ENCODE data around the gene GTSF1L.
A peak's percentile ranks its signal among the peaks of the same experiment; 100 is the strongest.
"Not testable (repeated sequence)": the region's sequence is repeated elsewhere in the genome, so short reads cannot be mapped to it uniquely, and the experiment has no call there.

Gene GTSF1L

DNA sequence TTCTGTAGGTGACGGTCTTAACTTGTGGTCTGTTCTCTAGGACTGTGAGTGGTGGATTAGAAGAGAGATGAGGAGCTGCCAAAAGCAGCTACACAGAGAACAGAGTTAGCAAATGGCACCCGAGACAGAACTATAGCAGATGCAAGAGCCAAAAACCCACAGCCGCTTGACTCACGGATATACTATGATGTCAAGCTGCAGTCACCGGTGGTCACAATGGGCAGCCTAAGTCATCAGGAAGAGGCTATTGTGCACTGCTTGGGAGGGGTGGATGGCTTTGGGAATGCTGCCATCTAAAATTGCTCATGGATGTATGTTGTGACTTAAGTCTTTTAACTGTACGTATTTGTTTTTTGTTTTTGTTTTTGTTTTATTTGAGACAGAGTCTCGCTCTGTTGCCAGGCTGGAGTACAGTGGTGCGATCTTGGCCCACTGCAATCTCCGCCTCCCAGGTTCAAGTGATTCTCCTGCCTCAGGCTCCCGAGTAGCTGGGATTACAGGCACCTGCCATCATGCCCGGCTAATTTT is at the start of gene GTSF1L:
TSS of gene GTSF1L (minus strand) at position 192 of the 528 bp plus-strand sequence. CDS start 308 bp downstream, outside the sequence.
- no peak for DNase-seq

DNA sequence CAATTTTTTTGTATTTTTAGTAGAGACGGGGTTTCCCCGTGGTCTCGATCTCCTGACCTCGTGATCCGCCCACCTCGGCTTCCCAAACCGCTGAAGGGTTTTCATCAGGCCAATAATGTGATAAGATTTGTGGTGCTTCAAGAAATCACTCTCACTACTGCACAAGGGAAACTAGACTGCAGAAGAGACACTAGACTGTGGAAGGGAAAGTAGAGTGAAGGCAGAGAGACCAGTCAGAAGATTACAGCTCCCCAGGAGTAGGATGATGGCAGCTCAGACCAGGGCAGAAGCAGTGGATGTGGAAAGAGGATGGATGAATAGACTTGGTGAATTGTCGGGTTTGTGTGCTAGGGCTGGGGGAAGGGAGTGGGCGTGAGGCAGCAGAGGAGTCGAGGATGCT is 48.0 kb upstream of the GTSF1L start:
- peak; percentile 47 for DNase-seq

DNA sequence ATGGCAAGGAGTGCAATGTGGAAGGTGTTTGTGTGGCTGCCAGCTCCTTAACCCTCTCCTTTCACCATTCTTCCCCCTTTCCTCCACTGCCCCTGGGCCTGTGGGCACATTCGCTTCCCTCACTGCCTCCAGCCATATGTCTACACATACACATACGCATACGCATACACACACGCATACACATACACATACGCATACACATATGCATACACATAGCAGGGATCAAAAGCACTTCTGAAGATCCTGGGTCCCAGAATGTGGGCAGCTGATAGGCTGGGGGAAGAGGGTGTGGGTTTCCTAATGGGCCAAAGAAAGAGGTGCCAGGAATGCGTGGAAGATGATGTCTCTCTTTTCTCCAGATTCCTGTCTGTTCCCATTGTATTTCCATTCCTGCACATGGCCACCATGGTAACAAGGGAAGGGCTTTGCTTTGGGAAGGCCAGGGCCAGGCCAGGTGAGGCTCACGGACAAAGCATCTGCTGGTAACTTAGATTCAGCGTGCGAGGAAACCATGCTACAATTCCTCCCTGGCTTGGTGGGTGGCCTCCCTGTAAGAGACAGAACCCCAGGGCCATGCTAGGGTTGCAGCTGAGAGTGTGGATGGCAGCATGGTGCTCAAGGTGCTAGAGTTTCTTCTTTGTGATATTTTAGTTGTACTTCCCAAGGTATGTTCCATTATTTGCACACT is 44.8 kb upstream of the GTSF1L start:
- DNase-seq = no peak

DNA sequence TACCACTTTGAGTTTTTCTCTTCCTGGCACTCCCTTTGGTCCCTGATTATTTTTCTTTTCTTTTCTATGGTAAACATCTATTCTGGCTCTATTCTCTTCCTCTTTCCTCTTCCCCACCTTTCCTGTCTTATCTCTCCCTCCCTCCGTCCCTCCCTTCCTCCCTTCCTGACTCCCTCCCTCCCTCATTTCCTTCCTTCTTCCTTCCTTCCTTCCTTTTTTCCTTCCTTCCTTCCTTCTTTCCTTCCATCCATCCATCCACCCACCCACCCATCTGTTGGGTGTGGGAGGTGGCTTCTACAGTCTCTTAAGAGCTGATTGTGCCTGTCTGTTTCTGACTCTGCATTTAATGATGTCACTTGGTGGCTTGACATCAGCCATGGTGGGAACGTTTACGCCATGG is 43.5 kb upstream of the GTSF1L start:
- no peak for DNase-seq

DNA sequence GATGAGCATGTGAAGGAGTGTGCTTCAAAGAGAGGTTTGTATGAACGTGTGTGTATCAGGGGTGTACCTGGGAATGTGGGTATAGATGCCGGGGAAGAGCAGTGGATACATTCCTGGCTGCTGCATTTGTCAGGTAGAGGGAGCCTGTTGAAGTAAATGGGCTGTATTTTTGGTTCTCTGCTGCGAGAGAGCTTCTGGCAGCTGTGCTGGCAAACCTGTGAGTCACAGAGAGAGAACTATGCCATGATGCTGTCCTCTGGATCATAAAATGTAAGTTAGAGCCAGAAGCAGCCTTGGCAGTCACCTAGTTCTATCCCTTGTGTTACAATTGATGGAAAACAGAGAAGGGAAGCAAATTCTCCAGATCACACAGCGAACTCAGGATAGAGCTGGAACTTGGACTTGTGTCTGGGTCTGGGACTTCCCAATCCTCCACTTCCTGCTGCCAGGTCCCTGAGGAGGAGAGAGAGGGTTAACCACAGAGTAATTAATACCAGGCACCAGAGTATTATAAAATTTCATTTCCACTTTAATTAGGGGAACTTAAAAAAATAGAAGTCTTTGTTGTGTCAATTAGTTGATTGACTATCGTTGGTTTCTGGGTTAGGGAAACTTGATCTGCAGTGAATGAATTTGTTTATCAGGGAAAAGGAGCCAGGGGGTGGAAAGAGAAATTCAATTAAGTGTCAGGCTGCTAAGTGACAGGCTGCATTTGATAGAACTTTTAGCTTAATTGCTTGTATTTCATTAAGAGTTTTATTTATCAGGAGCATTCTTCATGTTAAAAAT is 41.1 kb upstream of the GTSF1L start:
- DNase-seq = no peak

DNA sequence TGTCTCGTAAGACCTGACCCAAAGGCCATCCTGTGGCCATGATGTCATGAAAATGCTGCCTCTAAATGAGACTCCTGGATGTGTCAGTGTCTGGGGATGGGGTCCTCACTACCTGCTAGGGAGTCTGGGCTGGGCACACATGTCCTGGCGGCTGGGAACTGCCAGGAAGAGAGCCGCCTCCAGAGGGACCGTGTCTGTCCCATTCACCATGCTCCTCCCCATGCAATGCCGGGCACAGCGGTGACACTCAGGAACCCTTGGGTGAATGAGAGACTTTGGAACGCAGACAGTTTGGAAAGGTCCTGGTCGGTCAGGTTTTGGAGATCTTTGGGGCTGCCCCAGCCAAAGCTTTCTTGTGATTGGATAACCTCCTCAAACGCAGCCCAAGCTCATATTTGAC is 40.1 kb upstream of the GTSF1L start:
- DNase-seq = no peak

DNA sequence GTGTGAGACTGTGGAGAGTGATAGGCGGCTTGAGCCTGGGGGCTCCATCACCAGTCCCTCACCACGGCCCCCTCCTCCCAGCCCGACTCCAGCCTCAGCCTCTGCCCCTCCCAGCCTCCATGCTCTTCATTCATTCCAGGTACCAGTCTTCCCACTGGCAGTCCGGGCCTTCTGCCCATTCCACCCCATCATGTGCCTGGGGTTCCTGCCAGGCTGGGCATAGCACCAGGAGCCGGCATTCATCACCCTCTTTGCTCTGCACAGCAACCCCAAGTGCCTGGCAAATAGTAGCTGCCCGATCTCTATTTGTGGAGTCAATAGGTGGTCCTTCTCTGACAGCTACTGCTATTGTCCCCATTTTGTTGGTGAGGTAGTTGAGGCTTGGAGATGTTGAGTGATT is 39.6 kb upstream of the GTSF1L start:
- no peak for DNase-seq

DNA sequence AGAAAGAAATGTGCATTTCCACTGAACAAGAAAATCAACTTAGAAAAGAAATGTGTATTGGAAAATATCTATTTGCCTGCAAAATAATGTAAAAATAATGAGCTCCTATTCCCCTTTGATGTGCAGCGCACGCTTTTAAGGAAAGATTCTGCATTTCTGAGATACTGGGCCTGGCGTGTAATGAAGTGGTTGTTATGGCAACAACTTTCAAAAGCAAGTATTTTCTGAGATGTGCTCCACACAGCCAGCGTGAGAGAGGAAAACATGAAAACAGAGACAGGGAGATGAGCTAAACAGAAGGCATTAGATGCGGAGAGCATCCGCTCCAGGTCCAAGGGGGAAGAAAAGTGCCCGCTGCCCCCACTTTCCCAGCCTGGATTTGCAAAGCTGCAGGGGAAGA is 39.1 kb upstream of the GTSF1L start:
- no peak for DNase-seq

DNA sequence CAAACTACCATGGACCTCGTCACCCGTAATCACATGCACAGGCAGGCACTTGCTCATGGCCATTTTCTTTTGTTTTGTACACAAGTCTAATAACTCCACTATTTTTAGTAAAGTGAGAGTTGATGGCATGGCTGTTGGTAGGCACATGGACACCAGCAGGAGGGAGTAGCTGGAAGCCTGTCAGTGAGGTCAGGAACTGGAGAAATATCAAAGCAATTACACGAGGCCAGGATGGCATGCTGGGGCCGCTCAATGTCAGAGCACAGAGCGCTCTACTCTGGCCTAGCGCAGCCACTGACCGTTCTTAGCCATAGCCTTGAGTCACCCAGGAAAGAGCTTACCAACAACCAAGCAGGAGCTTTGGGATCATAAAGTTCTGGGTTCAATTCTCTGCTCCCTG is 36.1 kb upstream of the GTSF1L start:
- DNase-seq = no peak

DNA sequence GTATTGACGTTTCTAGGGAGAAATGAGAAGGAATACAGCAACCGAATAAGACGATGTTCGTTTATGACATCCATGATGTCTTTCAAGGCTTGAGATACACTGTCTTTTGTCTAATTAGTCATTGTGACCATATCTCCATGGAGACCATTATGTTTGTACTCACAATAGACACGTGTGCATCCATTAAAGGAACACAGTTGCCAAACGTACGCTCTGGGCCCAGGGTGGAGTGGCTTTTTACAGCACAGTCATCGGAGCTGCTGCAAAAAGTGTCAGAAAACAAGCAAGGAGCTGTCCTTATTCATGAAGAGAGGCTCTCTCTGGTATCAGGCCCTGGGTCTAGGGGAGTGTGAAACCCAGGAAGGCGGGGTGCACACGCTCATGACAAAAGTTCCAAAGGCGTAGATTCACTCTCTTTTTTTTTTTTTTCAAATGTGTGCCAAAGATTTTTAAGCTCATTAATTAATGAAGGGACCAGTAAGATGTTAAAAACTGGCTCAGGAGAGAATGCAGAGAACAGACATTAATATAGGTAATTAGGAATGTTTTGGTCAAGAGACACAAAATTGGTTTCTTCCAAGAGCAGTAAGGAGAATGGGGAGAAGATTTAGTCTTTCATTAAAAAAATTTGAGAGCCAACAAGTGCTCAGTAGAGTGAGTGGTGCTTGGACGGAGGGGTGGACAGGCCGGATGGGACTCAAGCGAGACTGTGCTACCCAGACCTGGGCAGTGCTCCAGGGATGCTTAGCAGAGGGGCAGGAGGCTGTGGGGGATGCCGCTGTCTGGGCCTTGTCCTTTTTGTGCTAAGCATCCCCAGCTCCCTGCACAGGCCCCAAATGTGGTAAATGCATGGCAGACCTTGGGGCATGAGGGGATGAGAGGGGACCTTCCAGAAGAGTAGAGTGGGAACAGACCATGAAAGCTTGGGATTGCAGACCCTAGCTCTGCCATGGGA is 34.9 kb upstream of the GTSF1L start:
- no peak for DNase-seq

DNA sequence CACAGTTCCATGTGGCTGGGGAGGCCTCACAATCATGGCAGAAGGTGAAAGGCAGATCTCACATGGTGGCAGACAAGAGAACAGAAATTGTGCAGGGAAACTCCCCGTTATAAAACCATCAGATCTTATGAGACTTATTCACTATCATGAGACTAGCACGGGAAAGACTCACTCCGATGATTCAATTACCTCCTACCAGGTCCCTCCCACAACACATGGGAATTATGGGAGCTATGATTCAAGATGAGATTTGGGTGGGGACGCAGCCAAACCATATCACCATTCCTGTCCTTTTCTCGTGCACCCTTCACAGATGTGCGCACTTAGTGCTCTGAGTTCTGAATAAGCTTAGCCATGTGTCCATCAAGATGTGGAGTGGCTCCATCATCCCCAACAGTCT is 31.1 kb upstream of the GTSF1L start:
- not testable (repeated sequence) for DNase-seq

DNA sequence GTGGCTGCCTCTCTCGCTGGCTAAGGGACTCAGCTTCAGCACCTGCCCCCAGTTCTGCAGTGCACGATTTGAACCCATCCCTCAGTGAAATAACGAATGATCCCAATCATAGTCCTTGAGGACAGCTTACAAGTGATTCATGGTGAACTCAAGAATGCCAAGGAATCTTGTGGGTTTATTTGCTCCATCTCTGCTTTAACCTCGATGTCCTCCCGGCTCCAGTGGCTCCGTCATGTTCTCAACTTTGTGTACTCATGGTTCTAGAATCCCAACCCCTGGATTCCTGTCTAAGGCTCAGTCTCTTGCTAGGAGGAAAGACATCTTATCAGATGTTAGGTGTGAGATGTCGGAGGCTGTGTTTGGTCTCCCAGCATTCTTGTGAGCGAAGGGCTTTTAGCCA is 29.0 kb upstream of the GTSF1L start:
- no peak for DNase-seq

DNA sequence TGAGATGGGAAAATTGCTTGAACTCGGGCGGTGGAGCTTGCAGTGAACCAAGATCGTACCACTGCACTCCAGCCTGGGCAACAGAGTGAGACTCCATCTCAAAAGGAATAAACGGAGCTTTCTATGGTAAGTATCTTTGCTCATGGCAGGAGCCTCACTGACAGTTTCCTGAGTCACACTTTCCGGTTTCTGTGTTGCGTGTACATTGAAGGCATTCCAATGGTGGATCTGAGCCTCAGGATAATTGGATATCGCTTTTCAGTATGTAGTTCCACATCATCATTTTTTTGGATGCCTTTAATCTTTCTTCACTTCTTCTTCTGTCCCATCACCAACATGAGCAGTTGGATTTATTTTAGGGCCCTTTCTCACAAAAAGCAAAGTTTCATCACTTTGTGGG is 28.6 kb upstream of the GTSF1L start:
- no peak for DNase-seq

DNA sequence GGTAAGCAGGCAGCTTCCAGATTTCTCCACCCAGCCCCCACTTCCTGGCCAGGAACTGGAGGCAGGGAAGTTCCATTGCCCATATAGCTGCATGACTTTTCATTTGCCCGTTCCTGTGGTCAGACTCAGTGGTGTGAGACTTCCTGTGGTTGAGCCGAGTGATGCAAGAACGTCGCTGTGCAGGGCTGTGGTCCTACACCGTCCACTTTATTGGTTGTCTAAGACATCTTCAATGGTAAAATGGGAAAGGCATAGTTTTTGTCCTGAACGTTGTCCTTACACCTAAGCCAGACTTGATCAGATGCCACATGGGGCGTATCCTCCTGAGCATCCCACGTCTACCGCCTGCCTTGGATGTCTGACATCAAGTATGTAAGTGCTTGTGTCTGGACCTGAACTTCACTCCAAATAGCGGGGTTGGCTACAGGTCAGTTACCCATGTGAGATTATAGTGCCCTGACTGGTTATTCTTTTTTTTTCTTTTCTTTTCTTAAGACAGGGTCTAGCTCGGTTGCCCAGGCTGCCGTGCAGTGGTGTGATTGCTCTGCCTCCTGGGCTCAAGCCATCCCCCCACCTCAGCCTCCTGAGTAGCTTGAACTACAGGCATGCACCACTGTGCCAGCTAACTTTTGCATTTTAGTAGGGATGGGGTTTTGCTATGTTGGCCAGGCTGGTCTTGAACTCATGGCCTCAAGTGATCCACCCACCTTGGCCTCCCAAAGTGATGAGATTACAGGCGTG is 25.9 kb upstream of the GTSF1L start:
- DNase-seq = peak; percentile 69

DNA sequence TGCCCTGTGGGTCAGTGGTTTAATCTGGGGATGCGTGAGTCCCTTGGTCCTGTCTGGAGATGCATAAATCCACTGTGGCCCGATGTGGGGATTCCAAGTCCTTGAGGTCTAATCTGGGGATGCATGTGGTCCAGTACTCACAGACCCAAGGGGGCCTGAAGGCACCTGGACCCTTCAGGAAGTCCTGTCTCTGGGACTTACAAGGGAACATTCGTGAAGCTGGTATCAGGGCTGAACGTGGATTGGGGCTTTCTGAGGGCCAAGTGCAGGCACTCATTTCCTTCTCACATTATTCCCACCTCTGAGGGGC is 25.2 kb upstream of the GTSF1L start:
- DNase-seq = peak; percentile 63

DNA sequence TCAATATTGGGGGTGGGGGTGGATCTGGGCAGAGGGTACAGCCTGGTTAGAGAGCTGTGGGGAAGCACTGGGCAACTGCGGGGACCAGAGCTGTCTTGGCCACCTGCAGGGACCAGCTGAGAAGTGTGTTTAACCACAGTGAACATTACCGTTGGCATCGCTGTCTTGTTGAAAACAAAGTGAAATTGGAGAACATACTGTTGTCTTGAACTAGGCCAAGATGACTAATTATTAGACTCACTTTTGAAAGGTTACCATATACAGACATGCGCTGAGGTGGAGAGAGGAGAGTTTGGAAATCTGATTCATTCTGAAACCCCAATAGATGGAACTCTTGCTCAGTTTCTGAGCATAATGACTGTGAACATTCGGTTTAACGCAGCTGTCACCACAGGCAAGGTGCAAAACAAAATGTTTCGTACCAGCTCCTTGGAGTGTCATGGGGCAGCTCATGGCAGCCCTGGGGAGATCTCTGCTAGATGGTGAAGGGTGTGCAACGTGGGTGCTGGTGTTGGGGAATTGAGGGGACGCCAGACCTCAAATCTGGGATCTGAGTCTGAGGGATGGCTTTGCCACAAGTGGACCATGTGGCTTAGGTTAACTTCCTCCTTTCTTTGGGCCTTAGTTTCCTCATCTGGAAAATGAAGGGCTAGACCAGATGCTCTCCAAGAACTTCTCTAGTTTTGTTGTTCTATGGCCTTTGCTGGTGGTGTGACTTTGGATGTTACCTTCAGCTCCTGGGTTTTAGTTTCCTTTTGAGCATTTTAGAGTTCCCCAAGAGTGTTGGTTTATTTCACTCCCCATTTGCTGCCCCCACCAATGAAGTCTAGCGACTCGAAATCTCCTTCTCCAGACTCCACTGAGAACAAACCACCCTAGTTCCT is 24.6 kb upstream of the GTSF1L start:
- DNase-seq = peak; percentile 79

DNA sequence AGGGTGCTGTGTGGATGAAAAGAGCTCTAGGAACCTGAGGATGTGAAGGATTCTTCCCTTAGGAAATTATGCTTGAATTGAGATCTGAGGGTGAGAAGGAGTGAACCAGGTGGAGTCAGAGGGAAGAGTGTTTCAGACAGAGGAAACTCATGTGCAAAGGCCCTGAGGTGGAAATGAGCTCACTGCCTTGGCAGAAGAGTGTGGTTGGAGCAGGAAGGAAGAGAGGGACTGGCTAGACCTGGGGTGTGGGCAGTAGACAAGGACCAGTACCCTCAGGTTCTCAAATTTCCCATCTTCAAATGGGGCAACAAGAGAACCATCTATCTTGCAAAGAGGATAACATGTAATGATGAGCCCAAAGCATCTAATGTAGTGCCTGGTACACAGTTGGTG is 24.0 kb upstream of the GTSF1L start:
- DNase-seq = no peak

DNA sequence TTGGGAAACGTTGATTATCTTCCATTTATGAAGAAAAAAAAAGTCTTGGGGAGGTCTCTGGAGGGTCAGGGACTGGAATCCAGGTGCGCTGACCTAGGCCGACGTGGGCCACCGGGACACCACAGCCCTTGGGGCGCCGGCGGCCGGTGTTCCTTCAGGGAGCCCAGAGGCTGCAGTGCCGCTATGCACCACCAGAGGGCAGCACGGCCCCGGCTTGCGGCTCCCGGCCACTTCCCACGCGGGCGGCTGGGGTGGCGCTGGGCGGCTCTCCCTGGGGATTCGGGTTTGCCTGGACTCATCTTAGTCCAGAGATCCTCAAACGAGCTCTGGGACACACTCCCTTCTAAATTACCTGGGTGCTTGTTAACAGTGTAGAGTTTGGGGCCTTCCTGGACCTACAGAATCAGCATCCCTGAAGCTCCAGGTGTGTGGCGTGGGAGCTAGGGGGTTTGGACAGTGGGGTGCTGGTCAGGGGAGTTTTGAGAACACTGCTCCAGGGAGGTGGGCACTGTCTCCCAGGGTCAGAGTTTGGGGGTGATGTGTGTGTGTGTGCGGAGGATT is 23.0 kb upstream of the GTSF1L start:
- peak; percentile 100 for DNase-seq

DNA sequence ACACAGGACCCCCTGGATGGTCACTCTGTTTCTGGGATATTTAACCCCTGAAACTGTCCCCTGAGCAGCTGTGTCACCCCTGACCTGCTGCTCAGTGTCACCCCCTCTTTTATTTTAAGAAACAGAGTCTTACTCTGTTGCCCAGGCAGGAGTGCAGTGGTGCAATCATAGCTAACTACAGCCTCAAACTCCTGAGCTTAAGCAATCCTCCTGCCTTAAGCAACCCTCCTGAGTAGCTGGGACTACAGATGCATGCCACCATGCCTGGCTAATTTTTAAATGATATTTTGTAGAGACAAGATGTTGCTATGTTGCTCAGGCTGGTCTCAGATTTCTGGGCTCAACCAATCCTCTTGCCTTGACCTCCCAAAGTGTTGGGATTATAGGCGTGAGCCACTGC is 21.5 kb upstream of the GTSF1L start:
- DNase-seq = no peak

DNA sequence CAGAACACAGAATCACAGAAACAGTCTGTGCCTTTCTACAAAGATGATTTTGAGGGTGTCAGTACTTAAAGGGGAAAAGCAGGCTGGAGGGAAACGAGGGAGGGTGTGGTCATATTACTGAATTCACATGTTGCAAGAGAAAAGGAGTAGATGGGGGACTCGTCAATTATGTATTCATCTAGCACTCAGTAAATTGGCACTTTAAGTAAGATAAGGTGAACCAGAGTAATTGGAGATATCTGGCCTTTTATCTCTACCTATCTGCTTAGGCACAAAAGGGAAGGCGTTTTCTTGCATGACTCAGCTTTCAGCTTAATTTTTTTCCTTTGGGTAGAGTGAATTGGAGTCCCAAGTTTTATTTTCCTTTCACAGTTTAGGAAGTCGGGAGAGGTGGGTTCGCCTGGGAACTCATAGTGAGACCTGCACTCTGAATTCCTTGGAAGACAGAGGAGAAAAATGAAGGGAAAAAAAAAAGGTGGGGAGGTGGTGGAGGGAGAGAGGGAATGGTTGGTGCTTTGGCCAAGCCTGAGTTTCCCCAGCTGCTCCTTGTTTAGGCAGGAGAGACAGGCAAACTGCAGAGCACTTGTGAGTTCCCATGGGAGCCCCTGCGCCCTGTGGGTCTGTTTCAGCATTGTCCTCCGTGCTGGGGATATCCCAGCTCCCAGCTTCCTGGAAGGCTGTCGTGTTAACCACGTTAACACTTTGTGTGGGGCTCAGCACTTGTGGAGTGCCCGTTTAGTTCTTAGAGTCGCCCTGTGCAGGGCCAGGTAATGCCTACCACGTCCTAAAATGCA is 19.7 kb upstream of the GTSF1L start:
- DNase-seq = no peak
